Esophagus (tissue), 2 donors: Measurements from ENCODE around the gene BCKDK. TPM values are rescaled to one million over a fixed set of nuclear protein-coding genes. Genes with fewer than 3 reads are reported as not detected.

Source experiments
- polyA plus RNA-seq, 2 donors: library from polyadenylated mRNA; stranded (reverse); fragments of 200-250 nt; gene quantifications; one replicate each; pipeline ENCODE4 v1.2.3, GENCODE V29; 2013
- donor health status: healthy with polysubstance abuse.
- donor health status: Bipolar disorder and iron deficiency.

BCKDK gene
- polyA plus RNA-seq, 2 donors = 13.0 to 23.1 TPM

Other genes with a start within 250 kb of the BCKDK start
- 10 to 100 TPM; 21.8 to 33.9 TPM for gene BCL7C, start 214.3 kb upstream of the BCKDK start, polyA plus RNA-seq
- 1 to 10 TPM; 2.2 to 3.3 TPM for gene CTF1, start 211.8 kb upstream of the BCKDK start, polyA plus RNA-seq
- gene FBXL19, start 184.8 kb upstream of the BCKDK start, polyA plus RNA-seq = 10 to 100 TPM; 10.7 to 35.6 TPM
- gene ORAI3, start 159.3 kb upstream of the BCKDK start, polyA plus RNA-seq = 10 to 100 TPM in 1 of 2 donors, 1 to 10 TPM in 1; 8.5 to 11.6 TPM
- 1 to 10 TPM; 6.8 to 9.6 TPM for gene SETD1A, start 150.6 kb upstream of the BCKDK start, polyA plus RNA-seq
- 10 to 100 TPM in 1 of 2 donors, 1 to 10 TPM in 1; 6.6 to 12.1 TPM for gene HSD3B7, start 123.2 kb upstream of the BCKDK start, polyA plus RNA-seq
- gene STX1B, start 97.7 kb upstream of the BCKDK start, polyA plus RNA-seq = 1 to 10 TPM in 1 of 2 donors, under 1 TPM in 1; 0.29 to 1.6 TPM
- gene STX4, start 74.8 kb upstream of the BCKDK start, polyA plus RNA-seq = 10 to 100 TPM; 49.7 to 54.1 TPM
- 1 to 10 TPM; 5.8 to 6.6 TPM for gene ZNF668, start 34.1 kb upstream of the BCKDK start, polyA plus RNA-seq
- 1 to 10 TPM; 3.4 to 8.1 TPM for gene ZNF646, start 34.0 kb upstream of the BCKDK start, polyA plus RNA-seq
- gene PRSS53, start 19.4 kb upstream of the BCKDK start, polyA plus RNA-seq = 1 to 10 TPM in 1 of 2 donors, under 1 TPM in 1; 1.00 to 2.9 TPM
- gene VKORC1, start 13.6 kb upstream of the BCKDK start, polyA plus RNA-seq = 10 to 100 TPM; 18.5 to 39.2 TPM
- gene KAT8, start 9.3 kb downstream of the BCKDK start, polyA plus RNA-seq = 10 to 100 TPM; 28.3 to 33.6 TPM
- 100 to 1,000 TPM in 1 of 2 donors, 10 to 100 TPM in 1; 64.3 to 201 TPM for gene PRSS8, start 27.3 kb downstream of the BCKDK start, polyA plus RNA-seq
- gene PRSS36, start 41.7 kb downstream of the BCKDK start, polyA plus RNA-seq = 1 to 10 TPM; 1.7 to 2.4 TPM
- gene FUS, start 71.8 kb downstream of the BCKDK start, polyA plus RNA-seq = 100 to 1,000 TPM; 134 to 170 TPM
- 10 to 100 TPM; 51.7 to 79.2 TPM for gene PYCARD, start 94.4 kb downstream of the BCKDK start, polyA plus RNA-seq
- gene TRIM72, start 105.7 kb downstream of the BCKDK start, polyA plus RNA-seq = under 1 TPM; 0.02 to 0.04 TPM
- gene PYDC1, start 108.7 kb downstream of the BCKDK start, polyA plus RNA-seq = not detected
- gene ITGAM, start 151.6 kb downstream of the BCKDK start, polyA plus RNA-seq = under 1 TPM; 0.44 to 0.57 TPM
- 1 to 10 TPM; 1.1 to 1.5 TPM for gene ITGAX, start 246.8 kb downstream of the BCKDK start, polyA plus RNA-seq